Prostate gland (tissue), 2 donors: ENCODE results near the gene AZIN2.

ENCODE experiments used
- CTCF ChIP-seq, 4 experiments: fragments of 200-600 bp in 2 of 4; fragments of 450-650 bp in 2 of 4; sonication (generic) in 2 of 4; IDR thresholded peaks; 1 replicate in 3 of 4; 2 replicates in 1 of 4; pipeline ENCODE4 v1.5.1; 2016 to 2019; ENCODE audit warnings: antibody characterized with exemption in 4 of 4, mild to moderate bottlenecking in 2 of 4, moderate library complexity in 2 of 4
- POLR2A ChIP-seq: fragments of 450-650 bp; IDR thresholded peaks from one replicate; pipeline ENCODE4 v1.6.1; 2016; ENCODE audit warnings: antibody characterized with exemption, mild to moderate bottlenecking

- TF ChIP-seq CTCF (IDR thresholded peaks at IDR 0.05), result no peak
- TF ChIP-seq POLR2A, result no peak
These were observed 777 bp downstream of the AZIN2 start for GRCh38 chr1:33081554-33082305.
